ENCODE results near the gene TMEM154.

DNA sequence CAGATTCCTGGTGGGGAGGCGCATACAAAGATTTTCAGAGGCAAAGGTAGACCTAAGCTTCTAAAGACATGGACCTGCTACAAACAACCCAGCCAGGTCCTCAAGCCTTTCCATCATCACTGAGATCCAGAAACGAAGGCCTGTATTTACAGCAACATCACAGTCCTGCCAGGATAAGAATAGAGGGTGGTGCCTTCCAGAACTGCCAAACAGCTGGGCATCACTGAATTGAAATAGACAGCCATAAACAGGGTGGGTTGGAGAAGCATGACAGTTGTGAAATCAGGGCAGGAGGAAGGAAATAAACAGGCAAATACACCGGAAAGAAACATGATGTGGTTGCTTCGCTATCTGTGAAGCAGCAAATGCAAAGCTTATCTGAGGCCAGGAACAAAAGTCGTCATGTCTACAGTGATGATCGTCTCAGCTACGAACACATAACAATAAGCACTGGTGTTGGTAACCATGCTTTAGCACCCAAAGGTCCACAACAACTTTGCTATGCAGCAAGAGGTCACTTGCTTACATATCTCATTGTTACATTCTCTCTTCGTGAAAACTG is 6.7 kb upstream of the TMEM154 start:
- no peak for TF ChIP-seq CTCF (IDR thresholded peaks at IDR 0.05; ENCODE audit: poor library complexity)
- TF ChIP-seq EZH2 (IDR thresholded peaks at IDR 0.05; ENCODE audit: borderline replicate concordance) = no peak

Data from hepatocyte (in vitro differentiated cells).